COR-L47 (cell line): ENCODE results near the gene NRP1.
"Not testable (repeated sequence)": the region's sequence is repeated elsewhere in the genome, so short reads cannot be mapped to it uniquely, and the experiment has no call there.

ENCODE experiments used
- DNase-seq: peaks from one replicate; lab custom pipeline; 2025; lab: John Stamatoyannopoulos, UW

NRP1 gene

DNA sequence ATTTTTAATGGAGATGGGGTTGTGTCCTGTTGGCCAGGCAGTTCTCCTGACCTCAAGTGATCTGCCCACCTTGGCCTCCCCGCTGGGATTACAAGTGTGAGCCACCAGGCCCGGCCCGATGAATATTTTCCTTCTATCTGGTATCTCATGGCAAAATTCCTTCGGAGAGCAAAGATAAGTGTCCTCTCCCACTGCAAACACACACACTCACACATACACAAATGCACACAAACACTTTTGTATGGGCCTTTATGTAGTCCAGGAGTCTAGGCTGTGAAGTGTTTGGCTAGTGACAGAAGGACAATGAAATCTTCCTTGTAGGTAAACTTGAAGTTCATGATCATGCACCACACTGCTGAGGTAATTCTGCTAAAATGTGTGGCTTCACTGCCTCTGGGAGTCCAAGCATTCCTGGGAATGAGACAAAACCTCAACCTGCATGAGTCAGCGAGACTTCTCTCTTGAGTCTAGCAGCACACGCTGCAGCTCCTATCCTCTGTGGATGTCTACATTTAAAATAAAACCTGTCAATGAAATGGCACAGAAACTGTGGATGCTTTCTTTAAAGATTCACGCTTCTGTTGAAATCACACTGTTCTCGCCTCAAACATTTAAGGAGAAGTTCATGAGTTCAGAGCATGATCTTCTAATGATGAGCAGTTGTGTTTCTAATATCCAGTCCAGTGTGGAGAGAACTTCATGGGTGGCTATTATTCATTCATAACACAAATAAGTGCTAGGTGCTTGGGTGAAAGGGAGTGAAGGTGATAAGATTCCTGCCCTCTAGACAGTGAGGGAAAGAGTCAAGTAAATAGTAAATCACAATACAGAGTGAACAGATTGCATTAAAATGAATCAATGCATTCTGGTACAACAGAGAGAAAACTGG lies 96.5 kb downstream of the NRP1 start:
- no peak for DNase-seq

DNA sequence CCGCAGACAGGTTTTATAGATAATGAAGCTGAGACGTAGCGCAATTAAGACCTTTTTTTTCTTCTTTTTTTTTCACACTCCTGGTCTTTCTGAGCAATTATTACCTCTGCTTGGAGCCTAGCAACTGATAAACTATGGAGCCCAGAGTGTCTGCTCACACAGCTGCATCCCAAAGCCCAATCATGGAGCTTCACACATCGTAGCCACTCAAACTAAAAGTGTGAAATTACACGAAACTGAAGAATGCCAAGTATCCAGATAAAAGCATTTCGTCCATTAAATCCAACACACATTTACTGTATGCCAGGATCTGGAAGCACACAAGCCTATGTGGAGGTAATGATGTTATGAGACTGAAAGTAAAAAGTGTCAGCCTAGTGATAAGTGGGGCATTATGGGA lies 97.6 kb downstream of the NRP1 start:
- DNase-seq, result no peak

- no peak for DNase-seq
Observed at GRCh38 chr10:33235951-33236350, 98.5 kb downstream of the NRP1 start.

DNA sequence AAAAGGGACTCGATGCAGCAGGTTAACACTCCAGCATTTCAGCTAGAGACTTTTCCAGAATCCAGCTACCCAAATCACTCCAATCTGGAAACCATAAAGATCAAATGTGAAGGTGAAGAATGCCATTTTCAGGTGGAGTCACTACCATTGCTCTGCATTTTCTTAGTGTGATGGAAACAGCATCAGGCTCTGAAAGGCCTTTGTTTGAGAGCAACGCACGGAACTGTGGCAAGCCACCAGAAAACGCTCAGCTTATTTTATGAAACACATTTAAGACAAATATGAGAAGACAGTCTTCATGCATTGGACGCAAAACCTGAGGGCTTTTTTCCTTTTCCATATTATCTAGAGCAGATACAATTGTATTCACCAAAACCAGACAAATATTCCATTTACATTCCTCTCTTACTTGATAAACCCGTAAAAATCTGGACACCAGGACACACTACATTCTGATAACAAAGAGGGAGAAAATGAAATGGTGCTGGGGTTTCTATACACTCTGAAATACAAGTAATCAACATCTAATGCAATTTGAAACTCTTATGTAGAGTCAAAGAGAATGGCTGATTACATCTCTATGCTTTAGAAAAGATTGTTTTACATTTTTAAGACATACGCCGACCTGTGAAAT lies 99.1 kb downstream of the NRP1 start:
- DNase-seq, result no peak

DNA sequence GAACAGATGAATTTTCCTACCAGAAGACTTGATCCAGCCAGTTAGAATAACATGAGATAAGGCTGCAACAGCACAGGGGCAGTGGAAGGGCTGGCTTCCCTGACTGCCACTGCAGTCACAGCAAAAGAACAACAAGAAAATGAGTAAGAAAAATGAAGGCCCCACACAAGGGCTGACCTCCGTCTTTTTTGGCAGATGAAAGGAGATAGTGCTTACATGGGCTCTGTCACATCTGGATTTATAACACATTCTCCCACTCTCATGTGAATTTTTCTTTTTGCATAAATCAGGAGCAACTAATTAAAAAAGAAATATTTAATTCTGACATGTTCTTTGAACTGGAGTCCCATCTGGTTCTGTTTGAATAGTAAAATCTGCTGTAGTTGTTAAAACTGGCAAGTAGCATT lies 99.6 kb downstream of the NRP1 start:
- DNase-seq, result no peak

- no peak for DNase-seq
Observed at GRCh38 chr10:33233635-33234034, 100.8 kb downstream of the NRP1 start.

DNA sequence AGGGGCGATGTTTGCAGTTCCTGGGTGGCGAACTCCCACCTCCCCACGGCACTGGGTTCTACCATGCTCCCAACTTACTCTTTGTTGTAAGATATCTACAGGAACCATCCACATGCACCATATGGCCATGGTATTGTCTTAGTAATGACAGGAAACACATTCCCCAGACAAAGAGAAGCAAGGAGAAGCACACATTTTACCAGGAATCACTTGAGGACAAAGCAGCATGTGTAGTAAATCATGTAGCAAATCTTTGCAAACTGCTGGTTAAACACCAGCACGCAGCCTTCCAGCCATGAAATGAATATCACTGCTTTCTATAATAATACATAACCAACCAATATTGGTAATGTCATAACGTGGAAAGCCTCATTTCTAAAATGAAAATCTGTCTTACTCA lies 101.2 kb downstream of the NRP1 start:
- no peak for DNase-seq

DNA sequence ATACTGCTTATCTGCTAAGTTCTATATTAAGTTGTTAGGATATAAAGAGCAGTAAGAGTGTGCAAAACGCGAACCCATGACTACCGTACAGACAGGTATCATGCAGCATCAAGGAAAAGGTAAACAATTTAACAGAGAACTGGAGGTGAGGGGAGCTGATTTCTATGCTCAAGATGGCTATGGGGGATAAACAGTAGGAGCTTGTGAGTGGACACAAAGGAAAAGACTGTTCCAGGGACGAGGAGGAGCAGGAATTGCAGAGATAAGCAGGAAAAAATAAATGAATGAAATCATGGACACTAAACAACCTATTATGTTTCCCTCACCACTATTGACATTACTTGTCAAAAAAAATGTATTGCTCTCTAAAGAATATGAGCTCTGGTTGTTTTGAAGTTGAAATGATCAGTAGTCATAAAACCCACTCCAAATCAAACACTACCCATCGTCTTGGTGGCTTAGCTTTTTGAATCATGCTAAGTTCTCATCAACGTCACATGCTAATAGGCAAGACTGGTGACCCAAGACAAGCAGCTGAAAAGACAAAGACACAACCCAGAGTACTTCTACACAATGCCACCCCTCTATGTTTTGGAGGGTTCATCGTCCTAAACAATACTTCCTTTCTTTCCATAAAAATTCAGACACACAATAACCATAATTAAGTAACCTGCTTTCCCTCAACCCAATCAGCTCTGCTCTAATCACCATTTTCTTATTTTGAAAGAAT lies 102.7 kb downstream of the NRP1 start:
- DNase-seq, result no peak

DNA sequence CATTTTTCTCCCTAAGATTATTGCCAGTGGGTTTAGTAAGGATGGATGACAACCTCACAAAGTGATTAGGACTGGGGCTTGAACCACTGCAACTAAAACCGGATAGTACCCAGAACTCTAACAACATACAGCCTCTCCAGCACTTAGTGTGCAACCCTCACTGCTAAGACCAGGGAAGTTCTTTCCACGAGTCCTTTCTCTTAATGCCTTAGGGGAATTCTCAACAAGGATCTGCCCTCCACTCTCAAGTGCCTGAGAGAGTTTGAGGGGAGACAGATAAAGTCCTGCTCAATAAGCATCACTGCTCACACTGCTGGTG lies 104.6 kb downstream of the NRP1 start:
- DNase-seq, result no peak

DNA sequence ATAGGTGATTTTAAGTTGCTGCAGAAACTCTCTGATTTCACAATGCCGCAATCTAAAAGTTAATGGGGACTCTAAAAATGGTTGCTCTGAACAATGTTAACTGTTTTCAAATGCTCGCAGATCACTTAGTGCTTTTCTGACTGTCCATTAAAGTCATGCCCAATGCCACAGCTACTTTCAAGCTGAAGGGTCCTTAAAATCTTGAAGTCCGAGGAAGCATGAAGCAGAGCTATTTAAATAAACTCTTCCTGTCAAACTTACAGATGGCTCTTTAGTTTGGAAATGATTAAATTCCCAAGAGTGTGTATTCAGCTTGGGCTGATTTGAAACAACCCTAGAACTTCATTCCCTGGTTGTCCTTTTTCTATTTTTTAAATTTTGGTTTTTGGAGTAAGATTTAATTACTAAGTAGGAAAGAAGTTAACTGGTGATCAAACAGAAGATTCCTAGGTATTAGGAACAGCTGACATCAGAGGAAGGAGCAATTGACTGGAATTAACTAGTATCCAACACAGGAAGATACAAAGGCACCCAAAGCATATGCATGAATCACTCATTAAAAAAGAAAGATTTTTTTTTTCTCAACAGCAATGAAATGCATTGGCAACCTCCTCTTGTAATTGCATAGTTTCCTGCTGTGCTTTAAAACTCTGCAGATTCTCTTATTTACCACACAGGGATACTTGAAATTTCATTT lies 105.1 kb downstream of the NRP1 start:
- no peak for DNase-seq

GRCh38 chr10:33228426-33228825 lies 106.0 kb downstream of the NRP1 start:
- DNase-seq, result no peak

DNA sequence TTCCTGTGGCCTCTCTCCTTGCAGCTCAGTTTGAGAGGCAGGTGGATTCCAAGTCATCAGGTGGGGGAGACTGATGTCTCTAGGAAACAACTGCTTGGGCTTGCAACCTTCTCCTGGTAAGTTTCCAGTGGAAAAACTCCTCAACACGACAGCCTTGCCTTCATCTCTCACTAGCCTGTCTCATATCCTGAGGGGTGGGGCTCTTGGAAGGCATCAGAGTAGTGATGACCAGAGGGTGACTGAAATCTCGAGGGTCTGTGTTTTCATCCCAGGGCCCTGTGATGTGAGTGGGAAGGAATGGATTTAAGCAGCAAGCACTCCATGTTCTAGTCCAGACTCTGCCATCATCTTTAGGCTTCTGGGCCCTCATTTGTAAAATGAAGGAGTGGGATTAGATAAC lies 107.0 kb downstream of the NRP1 start:
- no peak for DNase-seq

DNA sequence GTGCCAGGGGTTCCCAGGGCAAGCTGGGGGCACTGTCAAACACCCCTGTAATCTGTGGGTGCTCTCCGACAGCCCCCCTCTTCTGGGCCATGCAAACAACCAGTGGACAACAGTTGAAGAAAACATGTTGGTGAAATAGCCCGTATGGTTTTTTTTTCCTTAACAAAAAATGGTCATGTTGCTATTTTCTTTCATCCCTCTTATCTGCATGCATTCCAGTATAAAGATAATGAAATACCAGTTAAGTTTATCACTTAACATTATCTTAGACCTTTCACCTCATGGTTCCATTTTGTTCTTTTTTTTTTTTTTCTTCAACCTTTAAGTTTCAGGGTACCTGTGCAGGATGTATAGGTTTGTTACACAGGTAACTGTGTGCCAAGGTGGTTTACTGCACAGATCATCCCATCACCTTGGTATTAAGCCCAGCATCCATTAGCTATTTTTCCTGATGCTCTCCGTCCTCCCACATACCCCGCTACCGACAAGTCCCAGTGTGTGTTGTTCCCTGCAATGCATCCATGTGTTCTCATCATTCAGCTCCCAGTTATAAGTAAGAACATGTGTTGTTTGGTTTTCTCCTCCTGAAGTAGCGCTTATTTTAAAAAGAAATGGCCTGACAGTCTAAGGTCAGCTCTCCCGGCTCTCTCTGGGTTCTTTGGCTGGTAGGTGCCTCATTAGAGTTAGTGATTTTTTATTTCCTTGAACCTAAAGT lies 110.1 kb downstream of the NRP1 start:
- DNase-seq, result no peak

- no peak for DNase-seq
Observed at GRCh38 chr10:33223326-33224000, 111.0 kb downstream of the NRP1 start.

DNA sequence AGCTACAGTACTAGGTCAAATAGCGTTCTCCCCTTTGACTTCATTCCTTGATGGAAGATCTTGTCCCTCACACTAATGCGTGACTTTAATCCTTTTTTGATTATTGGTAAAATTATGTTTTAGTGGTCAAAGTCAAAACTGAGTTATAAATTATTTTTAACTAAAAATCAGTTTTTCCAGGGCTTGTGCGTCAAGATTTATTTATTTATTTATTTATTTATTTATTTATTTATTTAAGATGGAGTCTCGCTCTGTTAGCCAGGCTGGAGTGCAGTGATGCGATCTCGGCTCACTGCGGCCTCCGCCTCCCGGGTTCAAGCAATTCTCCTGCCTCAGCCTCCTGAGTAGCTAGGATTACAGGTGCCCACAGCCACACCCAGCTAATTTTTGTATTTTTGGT lies 112.2 kb downstream of the NRP1 start:
- not testable (repeated sequence) for DNase-seq

DNA sequence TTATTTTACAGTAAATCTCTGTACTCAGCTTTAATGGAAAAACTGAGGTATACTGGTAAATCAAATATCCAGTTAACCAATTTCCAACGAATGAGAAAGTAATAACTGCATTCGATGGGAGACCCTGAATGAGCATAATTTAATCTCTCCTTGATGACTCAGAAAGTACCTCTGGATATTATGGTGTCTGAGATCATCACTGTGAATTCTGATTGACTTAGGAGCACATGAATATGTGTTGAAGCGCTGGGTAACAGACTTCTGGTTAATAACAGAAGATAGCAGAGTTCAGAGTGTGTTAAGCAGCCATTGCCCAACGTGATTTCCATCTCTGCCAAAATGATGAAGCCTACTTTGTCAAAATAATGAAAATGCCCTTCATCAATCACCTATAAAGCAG lies 116.6 kb downstream of the NRP1 start:
- no peak for DNase-seq

DNA sequence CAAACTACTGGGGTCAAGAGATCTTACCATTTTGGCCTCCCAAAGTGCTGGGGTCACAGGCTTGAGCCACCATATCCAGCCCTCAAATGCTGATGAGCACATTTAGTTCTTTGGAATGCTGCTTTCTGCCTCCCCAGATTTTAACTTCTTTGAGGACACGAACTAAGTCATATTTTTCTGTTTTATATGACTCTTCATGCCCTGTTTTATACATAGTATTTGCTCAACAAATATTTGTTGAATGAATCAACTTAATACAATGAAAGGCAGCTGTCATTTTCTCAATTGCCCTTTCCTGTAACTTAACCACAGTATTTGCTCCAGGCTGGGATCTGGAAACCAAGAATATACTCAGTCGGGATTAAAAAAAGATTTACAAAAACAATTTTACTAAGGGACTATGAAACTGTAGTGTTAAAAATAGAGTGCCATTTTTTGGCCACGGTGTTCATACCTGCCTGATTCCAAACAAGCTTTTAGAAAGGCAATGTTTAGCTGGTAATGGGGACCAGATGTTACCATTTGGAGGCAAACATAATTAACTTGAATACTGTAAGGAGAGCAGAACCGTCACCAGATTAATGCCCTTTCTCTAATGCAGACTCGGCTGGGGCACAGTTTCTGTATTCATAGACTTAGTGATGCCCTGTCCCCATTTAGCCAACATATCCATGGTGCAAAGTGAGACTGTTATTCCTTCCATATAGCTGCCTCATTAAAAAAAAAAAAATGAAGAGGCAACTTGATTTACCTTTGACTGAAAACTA lies 117.6 kb downstream of the NRP1 start:
- no peak for DNase-seq

GRCh38 chr10:33215635-33216034 lies 118.8 kb downstream of the NRP1 start:
- DNase-seq, result no peak

DNA sequence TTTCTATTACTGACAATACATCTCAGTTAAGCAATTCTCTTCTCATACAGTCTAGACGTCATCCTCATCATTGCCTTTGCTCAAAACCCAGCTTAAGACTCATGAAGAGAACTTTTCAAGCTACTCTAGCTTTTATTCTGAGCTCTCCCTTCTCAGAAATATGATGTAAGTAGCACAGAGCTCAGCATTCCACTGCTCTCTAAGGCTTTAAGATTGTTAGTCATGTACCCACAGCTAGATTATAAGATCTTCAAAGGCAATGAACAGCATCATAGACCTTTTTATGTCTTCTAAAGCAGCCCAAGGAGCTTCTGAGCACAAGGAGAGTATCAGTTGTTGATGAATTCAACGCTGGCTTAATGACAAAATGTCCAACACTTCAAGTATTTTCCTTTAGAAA lies 119.3 kb downstream of the NRP1 start:
- DNase-seq, result no peak

DNA sequence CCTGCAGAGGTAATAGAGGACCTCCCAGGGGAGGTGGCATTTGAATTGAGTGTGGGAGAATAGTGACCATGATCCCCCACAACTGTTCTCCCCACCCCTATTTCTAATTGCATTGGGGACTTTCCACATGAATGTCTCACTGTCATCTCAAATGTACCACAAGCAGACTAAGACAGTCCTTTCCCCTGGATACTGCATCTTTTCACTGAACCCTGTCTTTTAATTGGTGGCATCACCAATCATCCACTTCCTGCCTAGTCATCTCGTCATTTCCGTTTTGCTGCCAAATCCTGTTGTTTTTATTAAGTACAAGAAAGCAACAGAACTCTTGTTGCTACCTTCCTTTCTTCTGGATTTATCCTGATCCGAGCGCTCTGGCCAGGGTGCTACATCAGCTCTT lies 120.3 kb downstream of the NRP1 start:
- no peak for DNase-seq
